HepG2 (cell line): ENCODE measurements around the gene NT5C. TPM values are rescaled to one million over a fixed set of nuclear protein-coding genes. Genes with fewer than 3 reads are reported as not detected.
A peak's percentile ranks its signal among the peaks of the same experiment; 100 is the strongest.

Experiments
- BRF2 ChIP-seq: sonication (generic); formaldehyde crosslinking; IDR thresholded peaks from 2 replicates; pipeline ENCODE4 v1.8.1; 2022; ENCODE audit warnings: mild to moderate bottlenecking, missing genetic modification reagents
- IKZF1 ChIP-seq: fragments of 450-650 bp; IDR thresholded peaks from 2 replicates; pipeline ENCODE4 v1.7.1; 2016
- REPIN1 ChIP-seq: sonication (generic); formaldehyde crosslinking; IDR thresholded peaks from 2 replicates; pipeline ENCODE4 v1.8.0; 2022; ENCODE audit warnings: missing genetic modification reagents, low read depth, mild to moderate bottlenecking, borderline replicate concordance
- SATB2 ChIP-seq: sonication (generic); formaldehyde crosslinking; IDR thresholded peaks from 2 replicates; pipeline ENCODE4 v1.5.0; 2020; ENCODE audit warnings: missing genetic modification reagents
- STAT5B ChIP-seq: sonication (generic); formaldehyde crosslinking; IDR thresholded peaks from 2 replicates; pipeline ENCODE4 v1.4.0; 2020; ENCODE audit warnings: missing genetic modification reagents
- ZBTB46 ChIP-seq: sonication (generic); formaldehyde crosslinking; IDR thresholded peaks from 2 replicates; pipeline ENCODE4 v1.4.0; 2020; ENCODE audit warnings: mild to moderate bottlenecking, missing genetic modification reagents, borderline replicate concordance
- ZMYM2 ChIP-seq: sonication (generic); formaldehyde crosslinking; IDR thresholded peaks from 2 replicates; pipeline ENCODE4 v1.8.0; 2022; ENCODE audit warnings: mild to moderate bottlenecking, missing genetic modification reagents
- ZNF235 ChIP-seq: sonication (generic); formaldehyde crosslinking; IDR thresholded peaks from 2 replicates; pipeline ENCODE4 v1.8.1; 2023; ENCODE audit warnings: mild to moderate bottlenecking, missing genetic modification reagents, borderline replicate concordance
- ZNF329 ChIP-seq: sonication (generic); formaldehyde crosslinking; IDR thresholded peaks from 2 replicates; pipeline ENCODE4 v1.9.0; 2021; ENCODE audit warnings: low read depth, mild to moderate bottlenecking, missing genetic modification reagents
- ZNF407 ChIP-seq: sonication (generic); formaldehyde crosslinking; IDR thresholded peaks from one replicate; pipeline ENCODE4 v1.5.1; 2020; ENCODE audit warnings: mild to moderate bottlenecking, missing genetic modification reagents; ENCODE audit errors: not compliant biosample characterization
- ZNF563 ChIP-seq: sonication (generic); formaldehyde crosslinking; IDR thresholded peaks from 2 replicates; pipeline ENCODE4 v1.8.0; 2022; ENCODE audit warnings: mild to moderate bottlenecking, moderate library complexity, missing genetic modification reagents
- ZNF770 ChIP-seq: sonication (generic); formaldehyde crosslinking; IDR thresholded peaks from 2 replicates; pipeline ENCODE4 v1.5.0; 2020; ENCODE audit warnings: mild to moderate bottlenecking, missing genetic modification reagents
- ZSCAN31 ChIP-seq: sonication (generic); formaldehyde crosslinking; IDR thresholded peaks from 2 replicates; pipeline ENCODE4 v1.5.0; 2020; ENCODE audit warnings: low read depth, mild to moderate bottlenecking, missing genetic modification reagents
- polyA plus RNA-seq, 8 experiments: library from polyadenylated mRNA; depleted of rRNA in 3 of 8; stranded (reverse) in 7 of 8; unstranded in 1 of 8; fragments of >200 nt; fragmentation: Illumina TruSeq in 4 of 8; extraction: Trizol in 4 of 8; gene quantifications; 2 replicates each; pipeline versions ENCODE4 v1.2.1 to v1.2.3, GENCODE V29; 2011 to 2016; ENCODE audit warnings: low read depth in 4 of 8, missing spikeins in 1 of 8, mixed read lengths in 1 of 8; ENCODE audit not compliant: insufficient read depth in 1 of 8
- total RNA-seq, 5 experiments: library from RNA; depleted of rRNA; stranded (reverse); fragments of >200 nt; fragmentation: Illumina TruSeq; extraction: Trizol; gene quantifications; 2 replicates each; pipeline ENCODE4 v1.2.3, GENCODE V29; 2016; ENCODE audit warnings: low read depth in 1 of 5

The NT5C gene
- total and polyA plus RNA-seq, 2 of the 13 experiments (the other 11 are each of a cell fraction or from before 2014, with no cell fraction given), result 42.8 to 48.6 TPM

- TF ChIP-seq ZNF407 (CRISPR knock-in tag) (no peak), ZMYM2 (CRISPR knock-in tag) (peak; percentile 21; the same call in 1 of the 2 replicates), IKZF1 (no peak), ZNF563 (CRISPR knock-in tag) (0 out of 2 replicates have a peak, but pooled peaks have one; percentile 57), ZNF770 (CRISPR knock-in tag) (peak; percentile 75), ZNF329 (CRISPR knock-in tag) (no peak), BRF2 (CRISPR knock-in tag) (no peak), SATB2 (no peak), ZSCAN31 (CRISPR knock-in tag) (no peak), ZBTB46 (CRISPR knock-in tag) (peak; percentile 19; the same call in 1 of the 2 replicates), REPIN1 (CRISPR knock-in tag) (peak; percentile 69; the same call in 1 of the 2 replicates), ZNF235 (CRISPR knock-in tag) (no peak), STAT5B (no peak)
Measured at GRCh38 chr17:75090871-75091854, 40.4 kb downstream of the NT5C start (continued).
